HTR-8/SVneo (cell line): ENCODE data around the gene SKA3.

Experiments
- DNase-seq: peaks from one replicate; pipeline ENCODE4 v3.0.0; 2011; ENCODE audit warnings: low spot score, mixed read lengths; ENCODE audit not compliant: insufficient read length
- FAIRE-seq: peaks from 2 replicates; lab custom pipeline; 2011; peaks lifted over from hg19 to GRCh38; lab: Jason Lieb, UNC

SKA3 gene

DNA sequence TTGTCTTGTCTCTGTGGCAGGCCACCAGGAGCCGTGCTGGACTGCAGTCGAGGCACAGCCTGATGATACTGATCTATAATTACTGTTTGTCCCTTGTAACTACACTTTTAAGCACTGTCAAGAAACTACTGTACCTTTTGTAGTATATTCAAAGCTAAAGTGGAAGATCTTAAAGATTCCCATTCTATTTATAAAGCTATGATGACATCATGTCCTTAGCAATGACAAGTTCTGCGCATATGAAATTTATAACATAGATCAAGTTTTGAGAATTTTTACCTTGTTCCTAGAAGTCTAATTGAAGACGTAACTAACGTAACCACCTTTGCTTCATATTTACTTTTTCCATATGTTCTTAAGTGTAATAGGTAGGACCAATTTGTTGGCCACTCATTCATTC, 58.2 kb downstream of the SKA3 start:
- FAIRE-seq, result no peak
- no peak for DNase-seq

GRCh38 chr13:21117104-21117809, 59.1 kb downstream of the SKA3 start:
- FAIRE-seq, result no peak
- no peak for DNase-seq

- FAIRE-seq, result no peak
- no peak for DNase-seq
Measured at GRCh38 chr13:21116141-21116540, 60.2 kb downstream of the SKA3 start.

GRCh38 chr13:21115231-21115630, 61.1 kb downstream of the SKA3 start:
- FAIRE-seq (no peak), DNase-seq (no peak)

DNA sequence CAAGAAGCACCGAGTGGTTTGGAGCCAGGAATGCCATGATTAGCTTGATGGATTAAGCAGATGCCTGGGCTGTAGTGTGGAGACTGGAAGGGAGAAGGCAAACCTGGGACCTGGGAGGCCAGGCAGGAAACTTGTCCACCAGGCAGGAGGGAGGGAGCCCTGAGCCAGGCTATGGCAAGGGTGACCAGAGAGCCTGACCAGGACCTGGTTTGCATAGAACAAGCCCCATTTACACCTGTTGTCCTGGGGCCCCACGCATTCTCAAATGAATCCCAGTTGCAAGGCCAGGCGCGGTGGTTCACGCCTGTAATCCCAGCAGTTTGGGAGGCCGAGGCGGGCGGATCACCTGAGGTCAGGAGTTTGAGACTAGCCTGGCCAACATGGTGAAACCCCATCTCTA, 64.8 kb downstream of the SKA3 start:
- DNase-seq (no peak), FAIRE-seq (no peak)

- DNase-seq (no peak), FAIRE-seq (no peak)
Measured at GRCh38 chr13:21109168-21109567, 67.2 kb downstream of the SKA3 start.

- FAIRE-seq (no peak), DNase-seq (peak; percentile 19)
Measured at GRCh38 chr13:21106089-21106488, 70.3 kb downstream of the SKA3 start.

- DNase-seq (no peak), FAIRE-seq (no peak)
Measured at GRCh38 chr13:21104199-21105019, 71.9 kb downstream of the SKA3 start.
